HL-60/S4 treated with phorbol 12-myristate 13-acetate at 8.2 ng/mL for 4 days and 3 days (cell line): ENCODE data around the gene PDE4A.
"Not testable (repeated sequence)": the region's sequence is repeated elsewhere in the genome, so short reads cannot be mapped to it uniquely, and the experiment has no call there.

Source experiments
- in situ Hi-C: fragments of 300-500 bp; cut with MboI; formaldehyde crosslinking; loops from 2 replicates; pipeline ENCODE4 v1.15.0; 2022; ENCODE audit warnings: low sequenced_read_pairs

PDE4A gene

GRCh38 chr19:10420444-10421239 is at the start of gene PDE4A:
Gene PDE4A (plus strand): TSS chr19:10420538. CDS start chr19:10420765, 227 bp downstream.
- in situ Hi-C loops, result no loop called here

GRCh38 chr19:10372690-10373089 is 47.6 kb upstream of the PDE4A start:
- in situ Hi-C loops, result no loop called here

GRCh38 chr19:10374931-10375330 is 45.4 kb upstream of the PDE4A start:
- in situ Hi-C loops, result no loop called here

GRCh38 chr19:10377140-10377640 is 43.1 kb upstream of the PDE4A start:
- in situ Hi-C loops, result not testable (repeated sequence)

- in situ Hi-C loops, result no loop called here
Observed at GRCh38 chr19:10378124-10378523, 42.2 kb upstream of the PDE4A start.

GRCh38 chr19:10379880-10380312 is 40.4 kb upstream of the PDE4A start:
- in situ Hi-C loops, result no loop called here

- in situ Hi-C loops, result no loop called here
Observed at GRCh38 chr19:10380313-10381102, 39.8 kb upstream of the PDE4A start, which contains the start of gene TYK2. Gene TYK2 (minus strand): TSS chr19:10380572. CDS start chr19:10378406, 2,166 bp downstream.

- in situ Hi-C loops, result not testable (repeated sequence)
Observed at GRCh38 chr19:10383223-10383499, 37.2 kb upstream of the PDE4A start.

- in situ Hi-C loops, result no loop called here
Observed at GRCh38 chr19:10384580-10384979, 35.8 kb upstream of the PDE4A start.

- in situ Hi-C loops, result loop anchor here (5.0 kb wide), 1 partner anchor 127 kb away; no protein-coding TSS in a partner anchor
Observed at GRCh38 chr19:10388957-10389356, 31.4 kb upstream of the PDE4A start.

- in situ Hi-C loops, result loop anchor here (5.0 kb wide), 1 partner anchor 128 kb away; no protein-coding TSS in a partner anchor
Observed at GRCh38 chr19:10389863-10390262, 30.5 kb upstream of the PDE4A start.

GRCh38 chr19:10390652-10391286 is 29.6 kb upstream of the PDE4A start:
- in situ Hi-C loops, result no loop called here

GRCh38 chr19:10392120-10392519 is 28.2 kb upstream of the PDE4A start:
- in situ Hi-C loops, result no loop called here

- in situ Hi-C loops, result no loop called here
Observed at GRCh38 chr19:10393137-10393536, 27.2 kb upstream of the PDE4A start.

- in situ Hi-C loops, result no loop called here
Observed at GRCh38 chr19:10395003-10395402, 25.3 kb upstream of the PDE4A start.

GRCh38 chr19:10395436-10395835 is 24.9 kb upstream of the PDE4A start:
- in situ Hi-C loops, result no loop called here

- in situ Hi-C loops, result no loop called here
Observed at GRCh38 chr19:10395917-10396316, 24.4 kb upstream of the PDE4A start.

- in situ Hi-C loops, result no loop called here
Observed at GRCh38 chr19:10398819-10399218, 21.5 kb upstream of the PDE4A start.

GRCh38 chr19:10399340-10399739 is 21.0 kb upstream of the PDE4A start:
- in situ Hi-C loops, result not testable (repeated sequence)

GRCh38 chr19:10399878-10400277 is 20.5 kb upstream of the PDE4A start:
- in situ Hi-C loops, result no loop called here

GRCh38 chr19:10402441-10403038 is 17.8 kb upstream of the PDE4A start:
- in situ Hi-C loops, result no loop called here
